Sigmoid colon (tissue), 7 donors: ENCODE results near the gene LRRTM4. TPM values are rescaled to one million over a fixed set of nuclear protein-coding genes. Genes with fewer than 3 reads are reported as not detected.

ENCODE experiments used
- DNase-seq: peaks from one replicate; pipeline ENCODE4 v3.0.0-alpha.2; 2019
- H3K27ac ChIP-seq, 4 donors: fragments of 200-600 bp; sonication (generic); one replicate each; pipeline ENCODE4 v1.5.1; 2016 to 2019; ENCODE audit warnings: mild to moderate bottlenecking in 1 of 4
- H3K27me3 ChIP-seq, 3 donors: fragments of 200-600 bp; sonication (generic); one replicate each; pipeline ENCODE4 v1.5.1; 2019; ENCODE audit warnings: mild to moderate bottlenecking in 1 of 3
- H3K36me3 ChIP-seq, 4 donors: fragments of 200-600 bp; sonication (generic); one replicate each; pipeline ENCODE4 v1.5.1; 2016 to 2019
- H3K4me1 ChIP-seq, 4 donors: fragments of 200-600 bp; sonication (generic); one replicate each; pipeline ENCODE4 v1.5.1; 2017 to 2019
- H3K4me3 ChIP-seq, 4 donors: fragments of 200-600 bp; sonication (generic); one replicate each; pipeline ENCODE4 v1.5.1; 2017 to 2019; ENCODE audit warnings: mild to moderate bottlenecking in 2 of 4, moderate library complexity in 1 of 4
- H3K9me3 ChIP-seq, 4 donors: fragments of 200-600 bp in 3 of 4; sonication (generic) in 3 of 4; one replicate each; pipeline versions ENCODE4 v1.5.1 to v1.6.1; 2013 to 2019
- CTCF ChIP-seq, 4 experiments: fragments of 450-650 bp in 3 of 4; fragments of 200-600 bp in 1 of 4; IDR thresholded peaks; one replicate each; pipeline ENCODE4 v1.5.1; 2016 to 2019; ENCODE audit warnings: antibody characterized with exemption in 4 of 4, mild to moderate bottlenecking in 3 of 4, moderate library complexity in 2 of 4
- EP300 ChIP-seq, 4 donors: sonication (generic); formaldehyde crosslinking; IDR thresholded peaks; one replicate each; pipeline ENCODE4 v1.6.1; 2017; ENCODE audit warnings: antibody characterized with exemption in 4 of 4
- POLR2A ChIP-seq, 2 donors: fragments of 450-650 bp; IDR thresholded peaks; one replicate each; pipeline ENCODE4 v1.6.1; 2016; ENCODE audit warnings: antibody characterized with exemption in 2 of 2, mild to moderate bottlenecking in 2 of 2, moderate library complexity in 2 of 2
- POLR2AphosphoS5 ChIP-seq, 4 donors: sonication (generic); formaldehyde crosslinking; IDR thresholded peaks; one replicate each; pipeline ENCODE4 v1.6.1; 2017; ENCODE audit warnings: antibody characterized with exemption in 4 of 4
- WGBS, 2 donors: extraction: QIAGEN DNeasy Blood & Tissue Kit; methylation state at CpG; one replicate each; pipeline ENCODE4 v1.1.7; 2013; 5-methylcytosine and 5-hydroxymethylcytosine counted together
- intact Hi-C: fragments of 100-400 bp; cut with DNase I; formaldehyde crosslinking; loops from one replicate; pipeline ENCODE4 v1.15.1; 2023
- polyA plus RNA-seq, 3 donors: library from polyadenylated mRNA; stranded (reverse); fragments of 200-250 nt; gene quantifications; one replicate each; pipeline ENCODE4 v1.2.3, GENCODE V29; 2013
- total RNA-seq, 4 donors: library from RNA; depleted of rRNA; stranded (reverse); fragments of >200 nt; gene quantifications; one replicate each; pipeline ENCODE4 v1.1.0, GENCODE V29; 2016
- donor health status: healthy with polysubstance abuse.
- donor health status: Bipolar disorder and iron deficiency.
- donor health status: healthy.

Gene LRRTM4
- total and polyA plus RNA-seq, 7 donors = 0.17 to 1.1 (median 0.55) TPM; not detected in 2

- Histone ChIP-seq H3K4me3 (no peak overlapping the region), H3K36me3 (no peaks in the 10 kb centered on the region), H3K9me3 (no peaks in the 10 kb centered on the region), H3K27me3 (no peaks in the 10 kb centered on the region), H3K27ac (no peak overlapping the region), H3K4me1 (peaks cover 0 to 7% (median 0%) of the 10 kb centered on the region in 4 donors)
- no peak for TF ChIP-seq EP300 (IDR thresholded peaks at IDR 0.05)
- TF ChIP-seq CTCF (IDR thresholded peaks at IDR 0.05) = no peak
- TF ChIP-seq POLR2A (IDR thresholded peaks at IDR 0.05) = no peak
- TF ChIP-seq POLR2AphosphoS5 (IDR thresholded peaks at IDR 0.05) = no peak
- intact Hi-C loops = no loop called here
- WGBS, 2 donors = 32 to 39% methylated on average over 5 of the region's 5 CpGs
- DNase-seq = no peak
Observed at GRCh38 chr2:77328134-77328931, 193.8 kb downstream of the LRRTM4 start.

- no peak for TF ChIP-seq EP300 (IDR thresholded peaks at IDR 0.05)
- TF ChIP-seq CTCF (IDR thresholded peaks at IDR 0.05) = no peak
- no peak for TF ChIP-seq POLR2AphosphoS5 (IDR thresholded peaks at IDR 0.05)
- no peak for TF ChIP-seq POLR2A (IDR thresholded peaks at IDR 0.05)
- Histone ChIP-seq H3K4me3 (no peak overlapping the region), H3K36me3 (no peaks in the 10 kb centered on the region), H3K27me3 (no peaks in the 10 kb centered on the region), H3K27ac (no peak overlapping the region), H3K4me1 (peaks cover 0 to 7% (median 0%) of the 10 kb centered on the region in 4 donors), H3K9me3 (no peaks in the 10 kb centered on the region)
- intact Hi-C loops = no loop called here
- 68 to 78% methylated on average over 3 of the region's 3 CpGs for WGBS, 2 donors
- no peak for DNase-seq
Observed at GRCh38 chr2:77325395-77325794, 196.8 kb downstream of the LRRTM4 start.

GRCh38 chr2:77322431-77322830, 199.7 kb downstream of the LRRTM4 start:
- DNase-seq = no peak
- Histone ChIP-seq H3K4me1 (no peaks in the 10 kb centered on the region), H3K4me3 (no peak overlapping the region), H3K27ac (no peak overlapping the region), H3K9me3 (no peaks in the 10 kb centered on the region), H3K36me3 (no peaks in the 10 kb centered on the region), H3K27me3 (no peaks in the 10 kb centered on the region)
- intact Hi-C loops = no loop called here
- 88 to 89% methylated on average over 3 of the region's 3 CpGs for WGBS, 2 donors
- no peak for TF ChIP-seq POLR2A (IDR thresholded peaks at IDR 0.05)
- TF ChIP-seq CTCF (IDR thresholded peaks at IDR 0.05) = no peak
- TF ChIP-seq POLR2AphosphoS5 (IDR thresholded peaks at IDR 0.05) = no peak
- TF ChIP-seq EP300 (IDR thresholded peaks at IDR 0.05) = no peak

- no peak for DNase-seq
- 33 to 37% methylated on average over 5 of the region's 5 CpGs for WGBS, 2 donors
- Histone ChIP-seq H3K9me3 (no peaks in the 10 kb centered on the region), H3K27me3 (no peaks in the 10 kb centered on the region), H3K27ac (no peak overlapping the region), H3K36me3 (no peaks in the 10 kb centered on the region), H3K4me3 (no peak overlapping the region), H3K4me1 (peaks cover 0 to 4% (median 0%) of the 10 kb centered on the region in 4 donors)
- intact Hi-C loops = no loop called here
- TF ChIP-seq CTCF (IDR thresholded peaks at IDR 0.05) = no peak
- TF ChIP-seq POLR2AphosphoS5 (IDR thresholded peaks at IDR 0.05) = no peak
- no peak for TF ChIP-seq POLR2A (IDR thresholded peaks at IDR 0.05)
Observed at GRCh38 chr2:77314721-77315120, 207.5 kb downstream of the LRRTM4 start.
